ENCODE measurements around the gene IRF2BPL. TPM values are rescaled to one million over a fixed set of nuclear protein-coding genes. Genes with fewer than 3 reads are reported as not detected.

IRF2BPL gene
- total RNA-seq, 1 donor from 2014 or later = 68.1 TPM

DNA sequence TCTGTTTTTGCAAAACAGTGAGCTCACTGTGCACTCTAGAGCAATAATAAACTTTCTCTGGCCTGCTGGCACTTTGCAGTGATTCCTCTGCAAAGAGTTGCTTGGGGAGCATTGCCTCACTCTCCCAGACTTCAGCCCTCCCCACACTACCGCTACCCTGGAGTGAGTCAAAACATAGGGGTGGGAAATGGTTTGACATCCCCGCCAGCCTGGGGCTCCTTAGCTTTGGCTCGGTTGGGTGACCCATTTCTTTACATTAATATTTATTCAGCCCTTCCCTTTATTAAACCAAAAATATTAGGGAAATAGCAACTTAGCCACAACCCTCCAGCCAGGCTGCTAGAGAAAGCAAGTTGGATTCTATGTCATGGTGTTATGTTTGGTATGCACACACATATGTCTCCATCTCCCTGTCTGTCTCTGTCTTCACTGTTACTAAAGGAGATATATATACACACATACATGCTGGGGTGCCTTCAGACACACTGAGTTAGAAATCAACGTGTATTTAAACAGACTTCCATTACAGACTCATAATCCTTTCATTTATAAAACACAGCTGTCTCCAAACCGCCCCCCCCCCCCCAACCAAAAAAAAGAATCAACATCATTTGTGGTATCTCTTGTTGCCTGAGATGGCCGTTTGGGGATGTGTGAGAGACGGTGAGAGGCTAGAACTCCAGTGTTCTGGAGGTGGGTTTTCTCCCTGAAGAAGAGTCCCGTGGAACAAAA, 3.4 kb upstream of the IRF2BPL start:
- Histone ChIP-seq H3K4me1 (peaks cover 10 to 52% of the 10 kb centered on the region in 2 donors), H3K4me3 (peak overlapping the region; percentile 41 to 67), H3K27ac (peak overlapping the region; percentile 99 to 100), H3K9me3 (no peaks in the 10 kb centered on the region), H3K36me3 (no peaks in the 10 kb centered on the region), H3K27me3 (no peaks in the 10 kb centered on the region)
- no peak for DNase-seq (ENCODE audit: low spot score in 2 of 2)
- intact Hi-C loops (cut with DNase I) = loop anchor here (2.0 to 10.0 kb wide), 2 partner anchors 113 to 267 kb away; partner anchors contain the start of gene VASH1
- TF ChIP-seq, protein P1, sequence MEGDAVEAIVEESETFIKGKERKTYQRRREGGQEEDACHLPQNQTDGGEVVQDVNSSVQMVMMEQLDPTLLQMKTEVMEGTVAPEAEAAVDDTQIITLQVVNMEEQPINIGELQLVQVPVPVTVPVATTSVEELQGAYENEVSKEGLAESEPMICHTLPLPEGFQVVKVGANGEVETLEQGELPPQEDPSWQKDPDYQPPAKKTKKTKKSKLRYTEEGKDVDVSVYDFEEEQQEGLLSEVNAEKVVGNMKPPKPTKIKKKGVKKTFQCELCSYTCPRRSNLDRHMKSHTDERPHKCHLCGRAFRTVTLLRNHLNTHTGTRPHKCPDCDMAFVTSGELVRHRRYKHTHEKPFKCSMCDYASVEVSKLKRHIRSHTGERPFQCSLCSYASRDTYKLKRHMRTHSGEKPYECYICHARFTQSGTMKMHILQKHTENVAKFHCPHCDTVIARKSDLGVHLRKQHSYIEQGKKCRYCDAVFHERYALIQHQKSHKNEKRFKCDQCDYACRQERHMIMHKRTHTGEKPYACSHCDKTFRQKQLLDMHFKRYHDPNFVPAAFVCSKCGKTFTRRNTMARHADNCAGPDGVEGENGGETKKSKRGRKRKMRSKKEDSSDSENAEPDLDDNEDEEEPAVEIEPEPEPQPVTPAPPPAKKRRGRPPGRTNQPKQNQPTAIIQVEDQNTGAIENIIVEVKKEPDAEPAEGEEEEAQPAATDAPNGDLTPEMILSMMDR (IDR thresholded peaks at IDR 0.05) = peak in 1 of 3 experiments; percentile 13

GRCh38 chr14:77027538-77028383, 747 bp downstream of the IRF2BPL start:
- Histone ChIP-seq H3K4me1 (peaks cover 24 to 65% of the 10 kb centered on the region in 2 donors), H3K4me3 (peak overlapping the region; percentile 91 to 92), H3K9me3 (no peaks in the 10 kb centered on the region), H3K27ac (peak overlapping the region; percentile 99 to 100), H3K36me3 (peaks cover 0 to 11% of the 10 kb centered on the region in 2 donors), H3K27me3 (no peaks in the 10 kb centered on the region)
- TF ChIP-seq, protein P1 (IDR thresholded peaks at IDR 0.05) = peak in 2 of 3 experiments; percentile 12 to 31
- DNase-seq (ENCODE audit: low spot score in 2 of 2) = peak in 1 of 2 donors; percentile 85
- intact Hi-C loops (cut with DNase I) = loop anchor here (1.0 to 2.0 kb wide), 7 partner anchors 13 to 108 kb away; partner anchors contain the start of gene CIPC

- TF ChIP-seq, protein P1 (IDR thresholded peaks at IDR 0.05) = peak in 2 of 3 experiments; percentile 7 to 18
- Histone ChIP-seq H3K27ac (peak overlapping the region; percentile 99 to 100), H3K9me3 (no peaks in the 10 kb centered on the region), H3K27me3 (no peaks in the 10 kb centered on the region), H3K4me1 (peaks cover 21 to 58% of the 10 kb centered on the region in 2 donors), H3K36me3 (peaks cover 0 to 11% of the 10 kb centered on the region in 2 donors), H3K4me3 (peak overlapping the region; percentile 91 to 92)
- DNase-seq (ENCODE audit: low spot score in 2 of 2) = no peak
- intact Hi-C loops (cut with DNase I) = loop anchor here (1.0 to 2.0 kb wide), 4 partner anchors 18 to 108 kb away; no protein-coding TSS in a partner anchor
Observed at GRCh38 chr14:77026930-77027537, 1.5 kb downstream of the IRF2BPL start.

- no peaks in the 10 kb centered on the region for H3K27me3 ChIP-seq
- intact Hi-C loops (cut with DNase I) = loop anchor here (2.0 kb wide), 1 partner anchor 18 kb away; no protein-coding TSS in a partner anchor
- peaks cover 19 to 51% of the 10 kb centered on the region in 2 donors for H3K4me1 ChIP-seq
- TF ChIP-seq, protein P1 (IDR thresholded peaks at IDR 0.05) = no peak
- peak overlapping the region; percentile 99 to 100 for H3K27ac ChIP-seq
- DNase-seq (ENCODE audit: low spot score in 2 of 2) = no peak
- H3K4me3 ChIP-seq = peak overlapping the region; percentile 91 to 92
- peaks cover 0 to 11% of the 10 kb centered on the region in 2 donors for H3K36me3 ChIP-seq
- no peaks in the 10 kb centered on the region for H3K9me3 ChIP-seq
Observed at GRCh38 chr14:77026166-77026929, 2.2 kb downstream of the IRF2BPL start.

All from ascending aorta (tissue), 2 donors.